ENCODE results near the gene ARCN1.

DNA sequence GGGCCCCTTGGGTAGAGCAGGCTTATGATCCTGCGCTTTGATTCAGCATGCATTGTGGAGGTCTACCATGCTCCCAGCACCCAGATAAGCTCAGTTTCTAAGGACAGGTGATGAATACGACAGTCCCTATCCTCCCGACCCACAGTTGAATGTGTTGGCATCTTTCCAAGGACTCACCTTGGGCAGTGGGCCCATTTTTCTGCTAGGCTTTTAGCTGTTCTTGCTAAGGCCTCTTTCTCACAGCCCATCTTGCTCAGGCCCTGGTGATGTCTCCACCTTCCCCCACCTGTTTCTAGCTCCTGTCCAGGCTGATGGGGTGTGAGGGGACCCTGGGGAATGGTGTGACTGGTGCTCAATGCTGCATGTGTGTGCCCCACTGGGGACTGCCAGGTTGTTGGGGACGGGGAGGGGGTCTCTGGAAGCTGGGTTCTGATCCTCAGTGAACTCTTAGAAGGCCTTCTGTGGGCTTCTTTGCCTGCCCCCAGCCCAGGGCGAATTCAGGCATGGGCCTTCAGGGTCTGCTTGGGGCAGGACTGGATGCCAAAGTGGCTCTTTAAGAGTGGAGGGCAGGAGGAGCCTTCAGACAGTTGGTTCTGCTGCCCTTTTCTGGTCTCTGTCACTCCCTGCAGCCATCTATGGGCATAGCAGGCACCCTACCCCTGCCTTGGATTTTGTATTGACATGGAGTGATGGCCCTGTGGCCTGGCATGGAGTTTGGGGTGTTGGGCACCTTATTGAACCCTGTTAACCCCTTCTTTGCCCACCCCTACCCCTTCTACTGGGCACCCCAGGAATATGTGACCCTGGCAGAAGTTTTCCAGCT lies 68.3 kb downstream of the ARCN1 start:
- TF ChIP-seq, protein P1, sequence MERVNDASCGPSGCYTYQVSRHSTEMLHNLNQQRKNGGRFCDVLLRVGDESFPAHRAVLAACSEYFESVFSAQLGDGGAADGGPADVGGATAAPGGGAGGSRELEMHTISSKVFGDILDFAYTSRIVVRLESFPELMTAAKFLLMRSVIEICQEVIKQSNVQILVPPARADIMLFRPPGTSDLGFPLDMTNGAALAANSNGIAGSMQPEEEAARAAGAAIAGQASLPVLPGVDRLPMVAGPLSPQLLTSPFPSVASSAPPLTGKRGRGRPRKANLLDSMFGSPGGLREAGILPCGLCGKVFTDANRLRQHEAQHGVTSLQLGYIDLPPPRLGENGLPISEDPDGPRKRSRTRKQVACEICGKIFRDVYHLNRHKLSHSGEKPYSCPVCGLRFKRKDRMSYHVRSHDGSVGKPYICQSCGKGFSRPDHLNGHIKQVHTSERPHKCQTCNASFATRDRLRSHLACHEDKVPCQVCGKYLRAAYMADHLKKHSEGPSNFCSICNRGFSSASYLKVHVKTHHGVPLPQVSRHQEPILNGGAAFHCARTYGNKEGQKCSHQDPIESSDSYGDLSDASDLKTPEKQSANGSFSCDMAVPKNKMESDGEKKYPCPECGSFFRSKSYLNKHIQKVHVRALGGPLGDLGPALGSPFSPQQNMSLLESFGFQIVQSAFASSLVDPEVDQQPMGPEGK (CRISPR knock-in tag; IDR thresholded peaks at IDR 0.05; ENCODE audit: borderline replicate concordance): no peak
- TF ChIP-seq OSR1 (CRISPR knock-in tag; IDR thresholded peaks at IDR 0.05): no peak
